ENCODE data around the gene SEC14L5. TPM values are rescaled to one million over a fixed set of nuclear protein-coding genes. Genes with fewer than 3 reads are reported as not detected.

The SEC14L5 gene
- total RNA-seq, 4 donors from 2014 or later, result 0.83 to 1.8 (median 1.1) TPM

GRCh38 chr16:5007256-5007655, 49.1 kb downstream of the SEC14L5 start:
- H3K36me3 ChIP-seq, result peaks cover 0 to 9% (median 0%) of the 10 kb centered on the region in 4 donors
- H3K4me1 ChIP-seq, result no peaks in the 10 kb centered on the region
- no peak overlapping the region for H3K4me3 ChIP-seq
- DNase-seq (ENCODE audit: extremely low spot score), result no peak
- no peak overlapping the region for H3K27ac ChIP-seq (replicated peaks in 1 of 4)
- H3K9me3 ChIP-seq, result no peaks in the 10 kb centered on the region
- 88% methylated on average over 10 of the region's 10 CpGs for WGBS
- intact Hi-C loops (cut with DNase I), result no loop called here
- H3K27me3 ChIP-seq, result peaks cover 0 to 29% (median 0%) of the 10 kb centered on the region in 4 donors
- TF ChIP-seq POLR2A (IDR thresholded peaks at IDR 0.05; ENCODE audit: low read depth), result no peak
- no peak for TF ChIP-seq POLR2AphosphoS5 (IDR thresholded peaks at IDR 0.05)
- no peak for TF ChIP-seq CTCF (IDR thresholded peaks at IDR 0.05)
- TF ChIP-seq EP300 (IDR thresholded peaks at IDR 0.05), result no peak

GRCh38 chr16:5008311-5008731, 50.2 kb downstream of the SEC14L5 start:
- 86% methylated on average over 12 of the region's 18 CpGs for WGBS
- Histone ChIP-seq H3K4me1 (no peaks in the 10 kb centered on the region), H3K4me3 (no peak overlapping the region), H3K27ac (replicated peaks in 1 of 4) (no peak overlapping the region), H3K27me3 (peaks cover 0 to 30% (median 0%) of the 10 kb centered on the region in 4 donors), H3K9me3 (no peaks in the 10 kb centered on the region), H3K36me3 (peaks cover 0 to 9% (median 0%) of the 10 kb centered on the region in 4 donors)
- TF ChIP-seq CTCF (IDR thresholded peaks at IDR 0.05) (no peak), POLR2A (IDR thresholded peaks at IDR 0.05; ENCODE audit: low read depth) (no peak), EP300 (IDR thresholded peaks at IDR 0.05) (no peak), POLR2AphosphoS5 (IDR thresholded peaks at IDR 0.05) (no peak)
- intact Hi-C loops (cut with DNase I), result no loop called here
- no peak for DNase-seq (ENCODE audit: extremely low spot score)

DNA sequence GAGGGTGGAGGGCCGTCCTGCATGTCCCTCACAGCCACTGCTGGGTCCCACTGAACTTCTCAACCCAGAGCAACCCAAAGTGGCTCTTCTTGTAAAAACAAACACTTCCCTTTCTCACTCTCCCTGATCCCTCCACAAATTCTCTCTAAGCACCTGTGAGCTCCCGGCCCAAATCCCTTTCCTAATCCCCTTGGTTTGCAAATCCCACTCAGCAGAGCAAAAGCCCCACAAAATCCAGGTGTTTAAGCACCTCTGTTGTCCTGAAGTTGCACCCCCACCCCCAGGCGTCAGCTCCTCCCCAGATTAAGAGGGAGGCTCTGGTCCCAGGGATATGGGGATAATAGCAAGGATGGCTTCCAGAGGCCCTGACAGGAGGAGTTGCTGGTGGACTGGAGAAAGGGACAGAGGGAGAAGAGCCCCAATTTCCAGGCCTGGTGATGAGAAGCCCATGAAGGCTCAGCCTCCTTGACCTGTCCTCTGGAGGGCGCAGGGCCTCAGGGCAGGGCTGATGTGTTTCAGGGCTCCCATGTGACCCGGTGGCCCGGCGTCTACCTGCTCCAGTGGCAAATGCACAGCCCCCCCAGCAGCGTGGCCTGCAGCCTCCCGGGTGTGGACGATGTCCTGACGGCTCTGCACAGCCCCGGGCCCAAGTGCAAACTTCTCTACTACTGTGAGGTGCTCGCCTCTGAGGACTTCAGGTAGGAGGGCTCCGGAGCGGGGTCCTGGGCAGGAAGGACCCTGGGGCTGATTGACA, 52.6 kb downstream of the SEC14L5 start:
- H3K4me3 ChIP-seq, result no peak overlapping the region
- no peak overlapping the region for H3K27ac ChIP-seq (replicated peaks in 1 of 4)
- no peak for DNase-seq (ENCODE audit: extremely low spot score)
- WGBS, result 37% methylated on average over 3 of the region's 15 CpGs
- peaks cover 0 to 24% (median 0%) of the 10 kb centered on the region in 4 donors for H3K27me3 ChIP-seq
- H3K9me3 ChIP-seq, result no peaks in the 10 kb centered on the region
- H3K36me3 ChIP-seq, result peaks cover 0 to 9% (median 0%) of the 10 kb centered on the region in 4 donors
- H3K4me1 ChIP-seq, result no peaks in the 10 kb centered on the region
- TF ChIP-seq EP300 (IDR thresholded peaks at IDR 0.05), result no peak
- TF ChIP-seq CTCF (IDR thresholded peaks at IDR 0.05), result no peak
- TF ChIP-seq POLR2AphosphoS5 (IDR thresholded peaks at IDR 0.05), result no peak
- TF ChIP-seq POLR2A (IDR thresholded peaks at IDR 0.05; ENCODE audit: low read depth), result no peak
- intact Hi-C loops (cut with DNase I), result no loop called here

DNA sequence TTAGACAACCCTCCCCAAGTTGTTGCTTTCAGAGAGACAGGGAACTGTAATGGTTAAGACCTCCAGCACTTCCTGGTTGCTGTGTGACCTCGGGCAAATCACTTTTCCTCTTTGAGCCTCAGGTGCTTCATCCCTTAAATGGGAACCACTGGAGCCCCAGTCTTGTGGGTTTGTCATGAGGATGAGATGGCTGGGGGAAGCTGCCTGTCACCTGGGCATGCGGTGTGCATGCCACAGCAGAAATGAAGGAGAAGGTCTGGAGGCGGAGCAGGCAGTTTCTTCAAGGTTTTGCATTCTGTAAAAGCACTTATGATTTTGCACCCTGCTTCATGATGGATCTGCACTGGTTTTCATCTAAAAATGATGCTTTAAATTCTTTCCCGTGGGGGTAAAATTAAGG, 53.5 kb downstream of the SEC14L5 start:
- intact Hi-C loops (cut with DNase I), result no loop called here
- 80% methylated on average over 3 of the region's 4 CpGs for WGBS
- Histone ChIP-seq H3K4me3 (no peak overlapping the region), H3K4me1 (no peaks in the 10 kb centered on the region), H3K27me3 (peaks cover 0 to 24% (median 0%) of the 10 kb centered on the region in 4 donors), H3K36me3 (peaks cover 0 to 9% (median 0%) of the 10 kb centered on the region in 4 donors), H3K9me3 (no peaks in the 10 kb centered on the region), H3K27ac (replicated peaks in 1 of 4) (no peak overlapping the region)
- no peak for TF ChIP-seq EP300 (IDR thresholded peaks at IDR 0.05)
- no peak for TF ChIP-seq POLR2AphosphoS5 (IDR thresholded peaks at IDR 0.05)
- TF ChIP-seq POLR2A (IDR thresholded peaks at IDR 0.05; ENCODE audit: low read depth), result no peak
- TF ChIP-seq CTCF (IDR thresholded peaks at IDR 0.05), result no peak
- DNase-seq (ENCODE audit: extremely low spot score), result no peak

Data from esophagus muscularis mucosa (tissue), 4 donors.